GM18520 (cell line): ENCODE measurements around the gene ABCA4.
A peak's percentile ranks its signal among the peaks of the same experiment; 100 is the strongest.

Experiments
- ATAC-seq: cut with Tn5 transposase; IDR thresholded peaks from one replicate; pipeline ENCODE4 v1.9.1; 2021; ENCODE audit not compliant: unreplicated experiment

The ABCA4 gene

GRCh38 chr1:94124538-94124937 is 3.6 kb upstream of the ABCA4 start:
- no peak for ATAC-seq

- ATAC-seq, result no peak
Measured at GRCh38 chr1:94122201-94122970, 1.4 kb upstream of the ABCA4 start.

DNA sequence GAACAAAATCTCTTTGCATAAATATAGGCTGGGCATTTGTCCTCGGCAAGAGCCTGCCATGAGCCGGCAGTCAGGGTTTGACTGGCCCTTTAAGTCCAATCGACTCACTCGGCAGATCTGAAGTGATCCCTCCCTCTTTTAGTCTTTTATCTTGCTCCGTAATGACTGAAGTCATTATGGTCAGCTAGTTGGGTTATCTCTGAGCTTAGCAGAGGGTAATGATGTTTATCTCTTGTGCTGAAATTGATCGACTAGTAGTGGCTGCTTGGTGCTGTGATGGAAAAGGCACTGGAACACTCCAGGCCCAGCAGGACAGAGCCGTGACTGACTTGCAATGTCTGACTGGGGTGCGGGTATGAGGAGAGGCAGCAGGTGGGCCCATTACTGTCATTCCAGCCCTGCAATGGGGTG is 468 bp upstream of the ABCA4 start:
- ATAC-seq, result no peak

DNA sequence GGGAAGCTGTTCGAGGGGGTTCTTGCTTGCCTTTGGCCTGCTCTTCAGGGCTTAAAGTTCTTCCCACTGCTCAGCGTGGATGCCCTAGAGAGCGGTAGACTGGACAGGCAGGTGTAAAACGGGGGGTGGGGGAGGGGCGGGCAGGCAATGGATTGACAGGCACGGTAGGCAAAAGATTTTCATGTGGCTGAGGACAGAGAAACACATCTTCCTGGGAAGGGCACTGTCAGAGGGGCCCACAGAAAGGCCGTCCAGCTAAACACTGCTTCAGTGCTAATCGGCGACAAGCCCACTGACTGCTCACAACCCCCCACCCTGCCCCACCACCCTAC is 412 bp downstream of the ABCA4 start:
- ATAC-seq, result no peak

GRCh38 chr1:94119796-94120569 is 965 bp downstream of the ABCA4 start:
- ATAC-seq, result no peak

- ATAC-seq, result no peak
Measured at GRCh38 chr1:94119306-94119705, 1.6 kb downstream of the ABCA4 start.

- ATAC-seq, result no peak
Measured at GRCh38 chr1:94118471-94118870, 2.5 kb downstream of the ABCA4 start.

DNA sequence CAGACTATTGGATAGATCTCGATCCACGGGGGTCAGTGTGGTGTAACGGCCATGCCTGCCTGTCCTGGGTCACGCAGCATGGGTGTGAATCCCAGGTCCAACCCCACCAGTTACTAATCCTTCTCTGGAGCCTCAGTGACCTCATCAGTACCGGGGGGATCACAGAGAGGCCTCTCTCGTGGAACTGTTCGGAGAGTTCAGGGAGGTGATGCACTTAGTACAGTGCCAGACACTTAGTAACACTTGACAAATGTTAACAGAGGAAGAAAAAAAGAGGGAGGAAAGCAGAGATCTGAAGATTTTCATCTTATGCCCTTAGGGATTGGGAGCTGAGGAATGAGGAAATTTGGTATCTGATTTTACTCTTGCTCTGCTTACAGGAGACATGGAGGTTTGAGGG is 2.9 kb downstream of the ABCA4 start:
- ATAC-seq, result no peak

DNA sequence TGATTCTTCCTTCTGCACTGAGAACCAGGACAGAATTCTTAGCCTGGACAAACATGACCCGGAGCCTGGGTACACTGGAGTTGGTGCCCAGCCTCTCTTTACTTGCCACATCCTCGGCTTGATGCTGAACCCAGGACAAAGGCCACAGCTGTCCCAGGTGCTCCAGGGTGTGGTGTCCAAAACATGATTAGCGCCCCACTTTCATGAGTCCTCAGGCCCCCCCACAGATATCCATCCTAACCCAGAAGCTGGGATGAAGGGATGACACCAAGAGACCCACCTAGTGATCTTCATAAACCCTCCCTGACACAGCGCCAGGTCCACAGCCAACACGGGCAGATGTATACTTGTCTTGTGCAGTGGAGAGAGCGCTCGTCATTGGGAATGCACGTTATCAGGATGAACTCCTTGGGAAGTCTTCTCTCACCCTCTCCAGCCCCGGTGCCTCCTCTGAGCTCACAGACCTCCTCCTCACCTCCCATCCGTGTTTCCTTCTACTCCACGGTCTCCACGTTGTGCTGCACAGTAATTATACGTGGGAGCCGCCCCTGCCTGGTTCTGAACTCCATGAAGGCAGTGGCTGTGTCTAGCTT is 3.6 kb downstream of the ABCA4 start:
- no peak for ATAC-seq

- ATAC-seq, result no peak
Measured at GRCh38 chr1:94115900-94116436, 5.0 kb downstream of the ABCA4 start.

- no peak for ATAC-seq
Measured at GRCh38 chr1:94115254-94115899, 5.6 kb downstream of the ABCA4 start.

DNA sequence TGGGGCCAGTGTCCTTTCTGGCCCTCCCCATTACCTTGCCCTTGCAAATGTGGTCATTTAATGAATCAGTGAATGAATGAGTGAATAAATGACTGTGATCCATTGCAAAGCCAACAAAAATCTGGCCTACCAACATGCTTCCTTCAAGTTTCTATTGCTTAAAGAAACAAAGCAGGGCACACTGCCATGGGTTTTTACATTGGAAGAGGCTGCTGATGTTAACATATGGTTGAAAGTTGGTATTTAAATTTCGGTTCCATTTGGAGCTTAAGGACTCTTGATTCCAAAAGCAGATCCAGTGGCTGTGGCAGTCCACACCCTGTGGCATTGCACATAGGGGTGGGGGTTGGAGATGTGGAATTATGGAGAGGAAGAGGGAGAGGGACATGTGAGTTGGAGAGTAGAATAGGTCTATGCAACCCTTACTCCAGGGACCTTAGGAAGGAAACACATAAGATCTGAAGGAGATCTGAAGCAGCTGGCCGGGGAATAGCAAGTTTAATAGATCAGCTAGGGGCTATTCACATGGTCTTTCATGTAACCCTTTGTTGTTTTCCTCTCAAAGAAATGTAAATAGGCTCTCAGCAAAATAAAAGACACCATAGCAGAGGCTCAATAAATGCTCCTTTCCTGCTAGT is 7.2 kb downstream of the ABCA4 start:
- ATAC-seq, result no peak

- ATAC-seq, result peak; percentile 75
Measured at GRCh38 chr1:94111879-94112278, 9.1 kb downstream of the ABCA4 start.

DNA sequence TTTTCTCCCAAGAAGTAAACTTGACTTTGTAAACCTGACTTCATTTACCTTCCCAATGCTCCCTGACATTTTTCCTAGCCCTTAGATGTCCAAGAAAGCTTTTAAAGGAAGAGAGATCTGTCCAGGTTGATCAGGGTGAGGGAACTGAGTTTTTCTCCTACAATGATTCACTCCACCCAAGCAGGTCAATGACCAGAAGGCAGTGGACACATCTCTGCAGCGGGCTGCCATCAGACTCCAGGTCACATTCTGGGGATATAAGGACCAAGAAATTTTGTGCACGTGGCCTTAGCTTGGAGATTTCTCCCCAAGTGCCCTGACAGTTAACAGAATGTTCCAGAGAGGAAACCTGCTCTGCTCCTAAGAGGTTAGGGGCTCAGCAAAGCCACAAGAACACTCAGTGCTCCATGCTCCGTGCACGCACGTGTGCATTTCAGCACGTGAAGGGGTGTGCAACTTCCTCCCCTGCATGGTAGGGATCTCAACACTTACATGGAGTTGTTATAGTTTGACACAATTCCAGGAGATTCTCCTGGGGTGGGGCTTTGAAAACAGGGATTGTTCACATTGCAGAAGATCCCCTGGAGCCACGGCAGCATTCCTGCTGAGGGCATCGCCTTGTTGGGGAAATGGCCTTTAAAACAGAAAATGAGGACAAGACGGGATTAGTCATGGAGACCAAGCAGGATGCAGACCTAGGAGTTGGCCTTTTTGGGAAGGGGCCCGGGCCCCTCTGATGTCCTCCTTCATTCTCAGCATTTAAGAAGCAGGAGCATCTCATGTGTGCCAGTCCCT is 9.8 kb downstream of the ABCA4 start:
- ATAC-seq, result no peak

- no peak for ATAC-seq
Measured at GRCh38 chr1:94110021-94110761, 10.8 kb downstream of the ABCA4 start.

GRCh38 chr1:94109478-94109877 is 11.5 kb downstream of the ABCA4 start:
- no peak for ATAC-seq

GRCh38 chr1:94107141-94107540 is 13.8 kb downstream of the ABCA4 start:
- no peak for ATAC-seq

DNA sequence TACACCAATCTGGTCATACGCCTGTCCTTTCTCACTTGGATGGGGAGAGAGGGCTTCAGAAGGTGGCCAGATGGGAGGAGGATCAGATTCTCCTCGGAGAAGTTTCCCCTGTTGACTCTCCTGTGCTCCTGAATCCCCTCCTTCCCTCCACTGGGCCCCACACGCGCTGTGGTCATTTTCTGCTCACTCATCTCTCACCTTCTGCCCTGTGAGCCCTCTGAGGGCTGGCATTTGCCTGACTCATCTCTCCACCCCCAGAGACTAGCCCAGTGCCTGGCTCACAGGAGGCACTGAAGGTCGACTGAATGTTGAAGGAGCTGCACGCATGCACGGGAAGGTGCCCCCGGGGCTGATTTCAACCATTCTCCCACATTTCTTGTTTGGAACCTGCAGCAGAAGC is 14.2 kb downstream of the ABCA4 start:
- no peak for ATAC-seq

DNA sequence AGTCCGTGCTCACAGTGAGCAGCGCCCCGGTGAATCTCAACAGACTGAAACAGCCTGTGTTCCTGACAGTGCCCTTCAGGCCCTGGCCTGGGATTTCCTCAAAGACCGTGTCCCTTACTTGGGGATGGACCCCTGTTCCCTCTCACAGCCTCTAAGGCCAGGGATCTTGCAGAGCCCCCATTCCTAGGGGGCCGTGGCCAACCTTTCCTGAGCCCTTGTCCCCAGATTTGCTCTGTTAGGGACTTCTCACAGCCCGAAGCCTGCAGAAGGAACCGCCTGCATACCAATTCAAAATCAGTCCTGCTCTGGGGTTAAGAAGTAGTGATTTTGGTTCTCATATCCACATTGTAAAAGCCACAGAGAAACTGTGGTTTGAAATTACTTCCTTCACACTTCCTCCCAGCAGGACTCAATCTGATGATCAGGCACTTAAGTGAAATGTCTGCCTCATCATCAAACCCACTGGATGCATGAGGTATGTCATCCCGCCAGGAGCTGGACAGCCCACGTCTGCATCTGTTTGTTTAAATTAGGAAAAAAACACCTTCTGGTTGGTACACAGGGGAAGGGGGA is 14.9 kb downstream of the ABCA4 start:
- ATAC-seq, result peak; percentile 52
